ENCODE results near the gene DYNC2LI1. TPM values are rescaled to one million over a fixed set of nuclear protein-coding genes. Genes with fewer than 3 reads are reported as not detected.
A peak's percentile ranks its signal among the peaks of the same experiment; 100 is the strongest.

The DYNC2LI1 gene
- total RNA-seq, 1 donor from 2014 or later = 30.1 TPM

DNA sequence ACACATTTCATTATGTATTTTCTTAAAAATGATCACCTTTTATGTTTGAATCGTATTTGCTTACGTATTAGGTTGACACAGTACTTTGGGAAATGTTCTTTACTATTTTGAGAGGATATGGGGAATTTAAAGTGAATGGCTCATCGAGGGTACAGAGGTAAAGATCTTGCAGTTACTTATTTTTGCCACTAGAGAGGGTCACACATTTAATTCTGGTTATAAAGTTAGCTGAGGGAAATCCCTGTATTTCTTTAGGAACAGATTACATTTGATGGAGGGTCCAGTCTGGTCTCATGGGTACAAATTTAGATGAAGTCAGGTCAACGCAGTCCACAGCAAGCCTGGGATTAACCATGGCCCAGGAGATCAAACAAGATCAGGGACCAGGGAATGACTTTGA is 24.5 kb downstream of the DYNC2LI1 start:
- TF ChIP-seq, protein P1, sequence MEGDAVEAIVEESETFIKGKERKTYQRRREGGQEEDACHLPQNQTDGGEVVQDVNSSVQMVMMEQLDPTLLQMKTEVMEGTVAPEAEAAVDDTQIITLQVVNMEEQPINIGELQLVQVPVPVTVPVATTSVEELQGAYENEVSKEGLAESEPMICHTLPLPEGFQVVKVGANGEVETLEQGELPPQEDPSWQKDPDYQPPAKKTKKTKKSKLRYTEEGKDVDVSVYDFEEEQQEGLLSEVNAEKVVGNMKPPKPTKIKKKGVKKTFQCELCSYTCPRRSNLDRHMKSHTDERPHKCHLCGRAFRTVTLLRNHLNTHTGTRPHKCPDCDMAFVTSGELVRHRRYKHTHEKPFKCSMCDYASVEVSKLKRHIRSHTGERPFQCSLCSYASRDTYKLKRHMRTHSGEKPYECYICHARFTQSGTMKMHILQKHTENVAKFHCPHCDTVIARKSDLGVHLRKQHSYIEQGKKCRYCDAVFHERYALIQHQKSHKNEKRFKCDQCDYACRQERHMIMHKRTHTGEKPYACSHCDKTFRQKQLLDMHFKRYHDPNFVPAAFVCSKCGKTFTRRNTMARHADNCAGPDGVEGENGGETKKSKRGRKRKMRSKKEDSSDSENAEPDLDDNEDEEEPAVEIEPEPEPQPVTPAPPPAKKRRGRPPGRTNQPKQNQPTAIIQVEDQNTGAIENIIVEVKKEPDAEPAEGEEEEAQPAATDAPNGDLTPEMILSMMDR (IDR thresholded peaks at IDR 0.05; ENCODE audit: unreplicated experiment) = peak; percentile 29
- Mint-ChIP-seq H3K9me3 (ENCODE audit: low read depth) (no peaks in the 10 kb centered on the region), H3K27me3 (no peaks in the 10 kb centered on the region), H3K4me1 (ENCODE audit: low read depth) (peaks cover 18% of the 10 kb centered on the region), H3K36me3 (ENCODE audit: insufficient read depth) (peaks cover 7% of the 10 kb centered on the region), H3K4me3 (ENCODE audit: low read depth) (no peak overlapping the region), H3K27ac (no peak overlapping the region)
- no peak for DNase-seq (ENCODE audit: low spot score, unreplicated experiment)

DNA sequence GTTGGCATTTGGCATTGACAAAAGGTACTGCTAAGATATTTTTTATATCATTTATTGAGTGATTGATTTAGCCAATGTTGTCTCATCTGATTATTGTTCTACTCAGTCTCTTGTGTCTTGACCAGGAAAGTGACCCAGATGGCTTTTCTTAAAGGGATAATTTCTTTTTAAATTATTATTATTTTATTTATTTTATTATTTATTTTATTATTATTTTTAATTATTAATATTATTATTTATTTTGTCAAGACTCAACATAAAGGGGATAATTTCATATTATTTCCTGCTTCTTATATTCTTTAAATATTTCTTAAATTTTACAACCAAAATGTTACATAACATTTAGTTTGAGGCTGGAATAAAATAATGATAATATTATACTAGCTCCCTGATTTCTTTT is 27.1 kb downstream of the DYNC2LI1 start:
- Mint-ChIP-seq H3K27me3 (no peaks in the 10 kb centered on the region), H3K4me1 (ENCODE audit: low read depth) (peaks cover 21% of the 10 kb centered on the region), H3K36me3 (ENCODE audit: insufficient read depth) (peaks cover 15% of the 10 kb centered on the region), H3K4me3 (ENCODE audit: low read depth) (no peak overlapping the region), H3K27ac (no peak overlapping the region), H3K9me3 (ENCODE audit: low read depth) (no peaks in the 10 kb centered on the region)
- no peak for DNase-seq (ENCODE audit: low spot score, unreplicated experiment)
- TF ChIP-seq, protein P1 (IDR thresholded peaks at IDR 0.05; ENCODE audit: unreplicated experiment) = no peak

DNA sequence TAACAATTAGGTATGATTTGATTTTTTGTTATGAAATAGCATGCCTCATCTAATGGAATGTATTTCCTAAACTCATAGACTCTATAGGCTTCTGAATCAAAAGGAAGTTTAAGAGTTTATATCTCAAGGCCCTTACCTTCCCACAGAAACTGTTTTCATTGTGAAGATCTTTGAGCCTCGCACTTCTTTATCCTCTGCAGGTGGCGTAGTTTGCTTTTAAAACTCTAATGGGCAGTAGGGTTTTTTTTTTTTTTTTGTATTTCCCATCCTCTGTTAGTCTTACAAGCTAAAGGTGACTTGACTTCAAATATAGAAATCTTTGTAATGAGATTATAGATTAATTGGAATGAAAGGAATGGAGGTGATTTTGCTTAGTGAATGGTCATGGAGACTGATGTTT is 28.3 kb downstream of the DYNC2LI1 start:
- Mint-ChIP-seq H3K27ac (no peak overlapping the region), H3K4me3 (ENCODE audit: low read depth) (no peak overlapping the region), H3K4me1 (ENCODE audit: low read depth) (peaks cover 26% of the 10 kb centered on the region), H3K36me3 (ENCODE audit: insufficient read depth) (peaks cover 16% of the 10 kb centered on the region), H3K9me3 (ENCODE audit: low read depth) (no peaks in the 10 kb centered on the region), H3K27me3 (no peaks in the 10 kb centered on the region)
- TF ChIP-seq, protein P1 (IDR thresholded peaks at IDR 0.05; ENCODE audit: unreplicated experiment) = no peak
- no peak for DNase-seq (ENCODE audit: low spot score, unreplicated experiment)

DNA sequence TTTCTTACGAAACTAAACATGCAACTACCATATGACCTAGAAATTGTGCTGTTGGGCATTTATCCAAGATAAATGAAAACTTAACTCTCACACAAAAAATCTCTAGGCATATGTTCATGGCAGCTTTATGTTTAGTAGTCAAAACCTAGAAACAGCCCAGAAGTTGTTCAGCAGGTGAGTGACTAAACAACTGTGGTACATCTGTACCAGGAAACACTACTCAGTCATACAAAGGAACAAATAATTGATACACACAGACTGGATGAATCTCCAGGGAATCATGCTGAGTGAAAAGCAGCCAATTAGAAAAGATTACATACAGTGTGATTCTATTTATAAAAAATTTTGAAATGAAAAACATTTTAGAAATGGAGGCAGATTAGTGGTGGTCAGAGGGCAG is 29.3 kb downstream of the DYNC2LI1 start:
- Mint-ChIP-seq H3K4me1 (ENCODE audit: low read depth) (peaks cover 28% of the 10 kb centered on the region), H3K9me3 (ENCODE audit: low read depth) (no peaks in the 10 kb centered on the region), H3K4me3 (ENCODE audit: low read depth) (no peak overlapping the region)

DNA sequence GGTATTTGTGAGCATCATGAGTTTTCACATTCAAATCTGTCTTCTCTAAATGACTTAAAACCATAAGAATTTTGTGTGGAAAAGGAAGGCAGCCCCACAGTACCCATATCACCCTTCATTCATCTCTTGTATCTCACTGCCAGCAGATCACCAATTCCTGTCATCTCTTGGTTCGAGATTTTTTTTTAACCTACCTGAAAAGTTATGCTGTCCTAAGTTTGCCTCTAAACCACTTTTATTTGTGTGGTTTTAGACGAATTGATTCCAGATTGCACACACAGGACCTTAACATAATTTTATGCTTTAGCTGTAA is 32.8 kb downstream of the DYNC2LI1 start:
- Mint-ChIP-seq H3K27me3 (no peaks in the 10 kb centered on the region), H3K36me3 (ENCODE audit: insufficient read depth) (peaks cover 17% of the 10 kb centered on the region), H3K27ac (no peak overlapping the region), H3K4me3 (ENCODE audit: low read depth) (no peak overlapping the region), H3K9me3 (ENCODE audit: low read depth) (no peaks in the 10 kb centered on the region), H3K4me1 (ENCODE audit: low read depth) (peaks cover 14% of the 10 kb centered on the region)
- TF ChIP-seq, protein P1 (IDR thresholded peaks at IDR 0.05; ENCODE audit: unreplicated experiment) = no peak
- no peak for DNase-seq (ENCODE audit: low spot score, unreplicated experiment)

More for the DNA sequence above, 29.3 kb downstream of the DYNC2LI1 start:
- no peak overlapping the region for H3K27ac Mint-ChIP-seq
- DNase-seq (ENCODE audit: low spot score, unreplicated experiment) = no peak
- peaks cover 18% of the 10 kb centered on the region for H3K36me3 Mint-ChIP-seq (ENCODE audit: insufficient read depth)
- no peaks in the 10 kb centered on the region for H3K27me3 Mint-ChIP-seq
- TF ChIP-seq, protein P1 (IDR thresholded peaks at IDR 0.05; ENCODE audit: unreplicated experiment) = no peak
